ENCODE measurements around the gene MAN2B2.

- no peak for TF ChIP-seq ISL1 (CRISPR knock-in tag; IDR thresholded peaks at IDR 0.05)
- TF ChIP-seq PATZ1 (CRISPR knock-in tag; IDR thresholded peaks at IDR 0.05; ENCODE audit: borderline replicate concordance): no peak
Observed at GRCh38 chr4:6578221-6578620, 3.2 kb downstream of the MAN2B2 start.

All from SK-N-SH treated with all-trans-retinoic acid at 6 μM for 48 hours (cell line).